Suprapubic skin (tissue), 3 donors: Measurements from ENCODE around the gene TRAK1.
"Not testable (repeated sequence)": the region's sequence is repeated elsewhere in the genome, so short reads cannot be mapped to it uniquely, and the experiment has no call there.

Experiments used
- CTCF ChIP-seq, 2 donors: fragments of 200-600 bp in 1 of 2; fragments of 450-650 bp in 1 of 2; sonication (generic) in 1 of 2; IDR thresholded peaks; one replicate each; pipeline ENCODE4 v1.5.1; 2016 to 2019; ENCODE audit warnings: antibody characterized with exemption in 2 of 2, mild to moderate bottlenecking in 1 of 2, moderate library complexity in 1 of 2
- POLR2A ChIP-seq, 2 donors: fragments of 450-650 bp; IDR thresholded peaks; one replicate each; pipeline ENCODE4 v1.6.1; 2017; ENCODE audit warnings: antibody characterized with exemption in 2 of 2, mild to moderate bottlenecking in 2 of 2, moderate library complexity in 2 of 2

- TF ChIP-seq POLR2A, CTCF (IDR thresholded peaks at IDR 0.05): not testable (repeated sequence)
Measured at GRCh38 chr3:42103921-42104665, 12.9 kb downstream of the TRAK1 start.
